ENCODE measurements around the gene CEP170.
A peak's percentile ranks its signal among the peaks of the same experiment; 100 is the strongest.

CEP170 gene

GRCh38 chr1:243179720-243180119 lies 75.4 kb downstream of the CEP170 start (continued):
- TF ChIP-seq ZNF362 (tag by site-specific recombination; IDR thresholded peaks at IDR 0.05) (no peak), ZNF10 (tag by site-specific recombination; IDR thresholded peaks at IDR 0.05) (no peak), GLIS1 (tag by site-specific recombination; IDR thresholded peaks at IDR 0.05) (no peak), ZNF423 (tag by site-specific recombination; IDR thresholded peaks at IDR 0.05) (no peak), ZNF155 (tag by site-specific recombination; IDR thresholded peaks at IDR 0.05) (no peak), GFI1B (tag by site-specific recombination; IDR thresholded peaks at IDR 0.05) (peak; percentile 60; the same call in 1 of the 2 replicates), ZNF121 (tag by site-specific recombination; IDR thresholded peaks at IDR 0.05) (no peak), ZBTB21 (tag by site-specific recombination; IDR thresholded peaks at IDR 0.05) (peak; percentile 77; the same call in 1 of the 2 replicates), ZNF549 (tag by site-specific recombination; IDR thresholded peaks at IDR 0.05) (no peak), RBAK (tag by site-specific recombination; IDR thresholded peaks at IDR 0.05) (no peak), ZBTB17 (tag by site-specific recombination; IDR thresholded peaks at IDR 0.05) (no peak), OSR2 (tag by site-specific recombination; IDR thresholded peaks at IDR 0.05) (peak; percentile 69; the same call in 1 of the 2 replicates), ZNF37A (tag by site-specific recombination; IDR thresholded peaks at IDR 0.05) (no peak), INSM2 (tag by site-specific recombination; IDR thresholded peaks at IDR 0.05) (peak; percentile 77; the same call in 1 of the 2 replicates), ZBTB20 (tag by site-specific recombination; IDR thresholded peaks at IDR 0.05) (no peak), ZNF629 (tag by site-specific recombination; IDR thresholded peaks at IDR 0.05) (peak; percentile 92), REPIN1 (tag by site-specific recombination; IDR thresholded peaks at IDR 0.05; ENCODE audit: low read depth) (no peak), ZNF16 (tag by site-specific recombination; IDR thresholded peaks at IDR 0.05; ENCODE audit: low read depth) (no peak), ZNF664 (tag by site-specific recombination; IDR thresholded peaks at IDR 0.05) (peak; percentile 87), FEZF1 (tag by site-specific recombination; IDR thresholded peaks at IDR 0.05) (no peak), ZNF639 (tag by site-specific recombination; IDR thresholded peaks at IDR 0.05) (peak; percentile 83; the same call in 1 of the 2 replicates), ZNF292 (tag by site-specific recombination; IDR thresholded peaks at IDR 0.05; ENCODE audit: borderline replicate concordance, low read depth) (no peak), ZBTB11 (tag by site-specific recombination; conservative IDR thresholded peaks at IDR 0.05; ENCODE audit: low read depth) (no peak), SALL2 (tag by site-specific recombination; IDR thresholded peaks at IDR 0.05; ENCODE audit: borderline replicate concordance) (no peak), ZNF544 (tag by site-specific recombination; IDR thresholded peaks at IDR 0.05) (no peak), SP3 (tag by site-specific recombination; IDR thresholded peaks at IDR 0.05) (no peak; the same call in 1 of the 2 replicates), ZNF623 (tag by site-specific recombination; IDR thresholded peaks at IDR 0.05) (no peak), ZNF585B (tag by site-specific recombination; IDR thresholded peaks at IDR 0.05) (no peak), PRDM1 (tag by site-specific recombination; IDR thresholded peaks at IDR 0.05) (no peak), REST (tag by site-specific recombination; IDR thresholded peaks at IDR 0.05) (no peak), ZFP37 (tag by site-specific recombination; IDR thresholded peaks at IDR 0.05) (no peak), ZEB2 (tag by site-specific recombination; IDR thresholded peaks at IDR 0.05) (peak; percentile 90), ZNF48 (tag by site-specific recombination; IDR thresholded peaks at IDR 0.05) (no peak)
